Thymus (tissue), 11 donors: ENCODE measurements around the gene GNAI1. TPM values are rescaled to one million over a fixed set of nuclear protein-coding genes. Genes with fewer than 3 reads are reported as not detected.

Experiments
- DNase-seq, 9 donors: peaks; one replicate each; pipeline ENCODE4 v3.0.0-alpha.2; 2013; ENCODE audit warnings: low spot score in 9 of 9, low read depth in 6 of 9, missing footprints in 1 of 9
- H3K27ac ChIP-seq, 2 donors: one replicate each; pipeline ENCODE4 v1.5.1; 2013; ENCODE audit warnings: control low read depth in 1 of 2, low read depth in 1 of 2, low read length in 1 of 2, mild to moderate bottlenecking in 1 of 2, moderate library complexity in 1 of 2
- H3K27me3 ChIP-seq, 2 donors: one replicate each; pipeline ENCODE4 v1.5.1; 2013; ENCODE audit warnings: low read length in 1 of 2; ENCODE audit not compliant: control insufficient read depth in 2 of 2, insufficient read depth in 1 of 2
- H3K36me3 ChIP-seq, 2 donors: one replicate each; pipeline ENCODE4 v1.5.1; 2013; ENCODE audit warnings: low read length in 1 of 2, mild to moderate bottlenecking in 1 of 2, moderate library complexity in 1 of 2; ENCODE audit not compliant: control insufficient read depth in 2 of 2, insufficient read depth in 2 of 2
- H3K4me1 ChIP-seq, 2 donors: one replicate each; pipeline ENCODE4 v1.5.1; 2013; ENCODE audit warnings: low read length in 2 of 2; ENCODE audit not compliant: control insufficient read depth in 2 of 2, insufficient read depth in 2 of 2
- H3K4me3 ChIP-seq, 2 donors: one replicate each; pipeline ENCODE4 v1.5.1; 2013; ENCODE audit warnings: low read length in 2 of 2, control low read depth in 1 of 2, mild to moderate bottlenecking in 1 of 2
- H3K9me3 ChIP-seq, 2 donors: one replicate each; pipeline ENCODE4 v1.5.1; 2013; ENCODE audit warnings: low read length in 1 of 2, mild to moderate bottlenecking in 1 of 2; ENCODE audit not compliant: control insufficient read depth in 2 of 2, insufficient read depth in 1 of 2
- WGBS: extraction: QIAGEN DNeasy Blood & Tissue Kit; methylation state at CpG from one replicate; pipeline ENCODE4 v1.1.7; 2013; 5-methylcytosine and 5-hydroxymethylcytosine counted together
- polyA plus RNA-seq: library from polyadenylated mRNA; stranded (reverse); fragments of 200-250 nt; gene quantifications from one replicate; pipeline ENCODE4 v1.2.3, GENCODE V29; 2013
- total RNA-seq: library from RNA; stranded (reverse); fragments of 120-200 nt; gene quantifications from one replicate; pipeline ENCODE4 v1.2.4, GENCODE V29; 2013
- donor health status: healthy.

Gene GNAI1
- total and polyA plus RNA-seq, 2 donors: 10.2 to 12.6 TPM

DNA sequence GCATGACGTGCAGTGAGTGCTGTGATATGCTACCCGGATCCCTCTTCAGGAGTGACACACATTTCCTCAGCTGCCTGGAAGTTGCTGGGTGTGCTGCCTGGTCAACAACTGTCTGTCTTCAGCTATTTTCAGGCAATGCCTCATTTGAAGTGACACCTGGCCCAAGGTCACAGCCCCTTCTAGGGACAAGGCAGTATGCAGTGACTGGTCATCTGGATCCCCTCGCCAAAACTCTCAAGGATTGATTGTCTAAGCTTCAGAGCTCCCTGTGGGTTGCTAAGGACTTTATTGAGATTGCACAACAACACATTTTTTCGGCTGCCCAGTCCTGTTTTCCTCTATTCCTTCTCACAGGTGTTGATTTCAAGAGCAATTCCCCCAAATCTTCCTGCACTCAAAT is 108.8 kb downstream of the GNAI1 start:
- no peak for DNase-seq
- Histone ChIP-seq H3K27me3 (no peaks in the 10 kb centered on the region), H3K4me3 (no peak overlapping the region), H3K4me1 (no peaks in the 10 kb centered on the region), H3K27ac (no peak overlapping the region), H3K9me3 (no peaks in the 10 kb centered on the region), H3K36me3 (no peaks in the 10 kb centered on the region)
- 96% methylated on average over 4 of the region's 4 CpGs for WGBS

DNA sequence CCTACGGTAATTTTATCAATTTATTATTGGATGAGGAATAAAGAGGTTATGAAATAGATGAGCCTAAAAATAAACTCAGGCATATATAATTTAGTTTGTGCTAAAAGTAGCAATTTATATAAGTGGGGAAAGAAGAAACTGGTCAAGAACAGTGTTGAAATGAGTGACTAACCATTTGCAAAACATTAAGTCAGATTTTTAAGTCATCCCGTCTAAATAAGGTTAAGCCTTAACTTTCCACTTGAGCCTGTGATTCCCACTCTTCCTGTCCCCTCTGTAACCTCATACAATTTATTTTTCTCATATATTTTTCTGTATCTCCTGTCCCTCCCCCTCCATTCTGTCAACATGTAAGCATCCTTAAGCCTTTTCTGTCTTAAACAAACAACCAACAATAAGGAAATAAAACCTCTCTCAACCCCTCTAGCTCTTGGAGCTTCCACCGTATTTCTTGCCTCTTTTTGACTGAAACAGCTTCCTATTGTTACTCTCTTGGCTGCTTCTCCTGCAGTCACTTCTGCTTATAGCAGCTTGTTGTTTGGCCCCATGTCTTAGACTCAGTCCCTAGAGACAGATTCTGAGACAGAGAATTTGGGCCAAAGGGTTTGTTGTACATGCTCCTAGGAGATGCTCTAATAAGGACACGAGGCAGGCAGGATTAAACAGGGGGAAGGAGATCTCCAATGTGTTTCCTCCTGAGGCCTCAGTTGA is 109.7 kb downstream of the GNAI1 start:
- Histone ChIP-seq H3K27ac (no peak overlapping the region), H3K27me3 (no peaks in the 10 kb centered on the region), H3K36me3 (no peaks in the 10 kb centered on the region), H3K4me1 (no peaks in the 10 kb centered on the region), H3K4me3 (no peak overlapping the region), H3K9me3 (no peaks in the 10 kb centered on the region)
- DNase-seq: no peak
- 86% methylated on average over 4 of the region's 4 CpGs for WGBS

DNA sequence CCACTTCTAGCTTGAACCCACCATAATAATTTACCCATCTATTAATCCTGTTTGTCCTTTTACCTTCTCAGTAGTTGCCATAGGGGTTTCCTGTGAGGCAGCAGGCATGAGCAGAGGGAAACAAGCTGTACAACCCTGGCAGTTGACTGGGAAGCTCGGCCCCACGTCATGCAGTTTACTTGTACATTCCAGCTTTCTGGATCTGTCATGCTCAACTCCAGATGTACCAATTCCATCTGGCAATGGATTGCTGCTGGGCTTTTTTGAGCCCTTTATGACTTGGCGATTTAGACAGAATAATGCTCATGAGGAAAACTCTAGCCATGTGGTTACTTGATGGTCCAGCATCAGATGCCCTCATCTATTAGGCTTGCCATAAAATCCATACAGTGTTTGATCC is 112.5 kb downstream of the GNAI1 start:
- H3K4me3 ChIP-seq: no peak overlapping the region
- no peaks in the 10 kb centered on the region for H3K27me3 ChIP-seq
- H3K36me3 ChIP-seq: no peaks in the 10 kb centered on the region
- no peaks in the 10 kb centered on the region for H3K9me3 ChIP-seq
- H3K4me1 ChIP-seq: no peaks in the 10 kb centered on the region
- 98% methylated on average over 3 of the region's 3 CpGs for WGBS
- H3K27ac ChIP-seq: no peak overlapping the region
- no peak for DNase-seq

DNA sequence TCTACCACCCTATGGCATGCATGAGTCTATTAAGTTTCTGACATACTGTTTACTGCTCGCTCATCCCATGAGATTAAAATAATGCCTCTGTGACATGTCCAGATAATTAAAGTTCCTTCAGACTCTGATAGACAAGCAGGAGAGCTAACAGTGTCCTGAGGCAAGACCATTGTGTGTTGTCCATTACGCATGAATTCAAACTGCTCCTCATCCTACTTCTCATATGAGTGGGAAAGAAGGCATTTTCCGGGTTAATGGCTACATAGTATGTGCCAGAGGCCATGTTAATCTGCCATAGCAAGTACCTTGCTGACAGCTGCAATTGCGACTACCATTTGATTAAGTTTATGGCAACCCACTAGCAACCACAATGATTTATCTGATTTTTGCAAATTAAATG is 113.3 kb downstream of the GNAI1 start:
- WGBS: 95% methylated on average over 4 of the region's 4 CpGs
- Histone ChIP-seq H3K4me3 (no peak overlapping the region), H3K4me1 (no peaks in the 10 kb centered on the region), H3K9me3 (no peaks in the 10 kb centered on the region), H3K36me3 (no peaks in the 10 kb centered on the region), H3K27ac (no peak overlapping the region), H3K27me3 (no peaks in the 10 kb centered on the region)
- DNase-seq: no peak

DNA sequence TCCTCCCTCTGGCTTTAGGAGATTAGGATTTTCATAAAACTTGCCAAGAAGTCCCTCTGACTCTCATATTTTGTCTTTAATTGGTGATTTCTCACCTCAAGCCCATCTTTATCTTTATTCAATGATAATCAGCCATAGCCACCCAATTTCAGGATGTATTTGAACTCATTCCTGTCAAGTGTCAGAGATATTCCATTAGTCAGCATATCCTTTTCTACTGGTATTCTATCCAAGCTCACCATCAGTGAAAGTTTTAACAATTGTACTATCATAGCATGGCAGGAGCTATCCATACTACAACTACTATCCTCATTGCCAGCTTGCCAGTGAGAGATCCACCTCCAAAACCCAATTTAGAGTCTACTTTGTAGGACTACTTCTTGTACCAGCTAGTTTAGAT is 114.6 kb downstream of the GNAI1 start:
- H3K4me1 ChIP-seq: no peaks in the 10 kb centered on the region
- H3K27ac ChIP-seq: no peak overlapping the region
- no peaks in the 10 kb centered on the region for H3K36me3 ChIP-seq
- no peak for DNase-seq
- no peaks in the 10 kb centered on the region for H3K9me3 ChIP-seq
- no peaks in the 10 kb centered on the region for H3K27me3 ChIP-seq
- H3K4me3 ChIP-seq: no peak overlapping the region

DNA sequence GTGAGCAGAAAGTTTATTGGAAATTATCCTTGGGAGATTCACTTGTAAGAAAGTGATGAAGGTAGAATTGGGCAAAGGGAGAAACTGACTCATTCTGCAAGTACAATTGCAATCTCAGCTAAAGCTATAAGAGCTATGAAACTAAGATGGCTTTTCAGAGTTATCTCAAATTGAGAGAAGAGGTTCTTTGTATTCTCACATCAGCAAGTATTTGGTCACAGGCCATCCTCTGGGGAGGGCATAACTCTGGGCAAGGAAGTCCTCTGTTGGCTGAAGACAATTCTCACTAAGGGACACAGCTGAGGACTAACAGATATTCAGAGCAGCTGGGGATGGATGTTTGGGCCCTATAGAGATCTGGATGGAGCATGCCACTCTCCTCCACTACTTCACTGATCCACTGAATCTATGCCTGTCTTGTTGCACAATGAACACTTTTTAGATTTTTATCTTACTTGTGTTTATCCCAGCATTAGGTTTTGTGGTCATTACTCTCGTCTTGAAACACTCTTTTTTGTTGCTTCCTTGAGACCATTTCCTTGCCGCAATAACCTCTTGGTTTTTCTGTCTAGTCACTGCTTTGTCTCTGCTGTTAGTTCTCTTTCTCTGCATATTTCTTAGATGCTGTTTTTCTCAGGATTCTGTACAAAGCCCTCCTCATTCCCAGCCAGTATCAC is 115.1 kb downstream of the GNAI1 start:
- DNase-seq: peak in 1 of 9 donors; percentile 7
- WGBS: 12% methylated on average over 2 of the region's 2 CpGs
- Histone ChIP-seq H3K4me1 (no peaks in the 10 kb centered on the region), H3K9me3 (no peaks in the 10 kb centered on the region), H3K27ac (no peak overlapping the region), H3K27me3 (no peaks in the 10 kb centered on the region), H3K36me3 (no peaks in the 10 kb centered on the region), H3K4me3 (no peak overlapping the region)

DNA sequence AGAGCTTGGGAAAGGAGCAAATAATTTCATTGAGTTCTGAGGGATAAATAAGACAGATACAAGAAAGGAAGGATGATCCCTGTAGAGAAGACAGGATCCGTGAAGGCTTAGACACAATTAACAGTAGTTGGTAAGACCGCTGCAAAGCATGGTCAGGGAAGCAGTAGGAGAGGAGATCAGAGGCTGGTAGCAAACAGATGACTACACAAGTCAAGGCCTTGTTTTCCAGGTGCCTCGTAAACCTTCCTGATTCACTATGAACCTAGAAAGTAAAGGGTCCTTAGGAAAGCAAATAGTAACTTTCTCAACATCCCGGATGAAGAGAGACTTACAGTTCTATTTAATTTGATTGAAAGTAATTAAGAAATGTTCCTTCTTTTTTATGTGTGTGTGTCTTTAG is 118.6 kb downstream of the GNAI1 start:
- Histone ChIP-seq H3K27me3 (no peaks in the 10 kb centered on the region), H3K4me1 (no peaks in the 10 kb centered on the region), H3K4me3 (no peak overlapping the region), H3K9me3 (no peaks in the 10 kb centered on the region), H3K27ac (no peak overlapping the region), H3K36me3 (no peaks in the 10 kb centered on the region)
- no peak for DNase-seq
- 98% methylated on average over 4 of the region's 4 CpGs for WGBS

DNA sequence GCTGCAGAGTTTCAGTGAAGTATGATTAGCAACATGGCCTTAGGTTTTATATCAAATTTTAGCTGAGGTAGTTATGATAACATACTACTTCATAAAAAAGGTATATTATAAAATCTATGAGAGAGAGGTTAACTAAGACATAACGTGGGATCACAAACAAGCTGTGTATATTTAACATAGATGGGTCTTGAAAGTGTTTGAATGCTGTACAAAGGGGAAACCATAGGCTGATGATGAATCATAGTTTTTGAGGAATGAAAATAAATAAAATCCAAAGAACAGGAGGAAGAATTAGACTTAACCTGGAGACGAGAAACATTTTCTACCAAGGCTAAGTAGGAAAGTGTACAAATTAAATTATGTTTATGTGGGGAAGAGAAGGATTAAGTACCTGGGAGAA is 119.0 kb downstream of the GNAI1 start:
- Histone ChIP-seq H3K4me3 (no peak overlapping the region), H3K27ac (no peak overlapping the region), H3K36me3 (no peaks in the 10 kb centered on the region), H3K9me3 (no peaks in the 10 kb centered on the region), H3K4me1 (no peaks in the 10 kb centered on the region), H3K27me3 (no peaks in the 10 kb centered on the region)
- 97% methylated on average over 2 of the region's 2 CpGs for WGBS
- no peak for DNase-seq

DNA sequence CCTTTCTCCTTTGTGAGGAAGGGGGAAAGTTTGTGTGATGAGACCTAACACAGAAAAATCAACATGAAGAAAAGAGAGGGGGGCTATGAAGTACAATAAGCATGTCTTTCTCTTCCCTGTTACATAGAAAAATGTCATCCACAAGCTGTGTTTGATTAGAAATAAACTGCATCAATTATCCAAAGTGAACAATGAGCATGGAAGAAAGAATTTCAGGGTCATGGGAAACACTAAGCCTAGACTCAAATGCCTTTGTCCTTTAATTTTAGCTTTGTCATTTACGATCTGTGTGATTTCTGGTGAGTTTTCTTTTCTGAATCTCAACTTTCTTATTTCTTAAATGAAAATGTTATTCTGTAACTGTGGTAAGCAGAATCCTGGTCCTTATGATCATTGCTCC is 121.0 kb downstream of the GNAI1 start:
- H3K4me3 ChIP-seq: no peak overlapping the region
- no peaks in the 10 kb centered on the region for H3K9me3 ChIP-seq
- no peaks in the 10 kb centered on the region for H3K4me1 ChIP-seq
- H3K36me3 ChIP-seq: no peaks in the 10 kb centered on the region
- no peaks in the 10 kb centered on the region for H3K27me3 ChIP-seq
- no peak overlapping the region for H3K27ac ChIP-seq
- WGBS: 98% methylated on average over 1 of the region's 1 CpG
- DNase-seq: no peak
